HG03469 (cell line): ENCODE results near the gene TCF23.

Source experiments
- ATAC-seq: cut with Tn5 transposase; IDR thresholded peaks from one replicate; pipeline ENCODE4 v1.9.1; 2021; ENCODE audit warnings: mild to moderate bottlenecking, moderate library complexity, moderate number of reproducible peaks; ENCODE audit not compliant: unreplicated experiment

TCF23 gene

DNA sequence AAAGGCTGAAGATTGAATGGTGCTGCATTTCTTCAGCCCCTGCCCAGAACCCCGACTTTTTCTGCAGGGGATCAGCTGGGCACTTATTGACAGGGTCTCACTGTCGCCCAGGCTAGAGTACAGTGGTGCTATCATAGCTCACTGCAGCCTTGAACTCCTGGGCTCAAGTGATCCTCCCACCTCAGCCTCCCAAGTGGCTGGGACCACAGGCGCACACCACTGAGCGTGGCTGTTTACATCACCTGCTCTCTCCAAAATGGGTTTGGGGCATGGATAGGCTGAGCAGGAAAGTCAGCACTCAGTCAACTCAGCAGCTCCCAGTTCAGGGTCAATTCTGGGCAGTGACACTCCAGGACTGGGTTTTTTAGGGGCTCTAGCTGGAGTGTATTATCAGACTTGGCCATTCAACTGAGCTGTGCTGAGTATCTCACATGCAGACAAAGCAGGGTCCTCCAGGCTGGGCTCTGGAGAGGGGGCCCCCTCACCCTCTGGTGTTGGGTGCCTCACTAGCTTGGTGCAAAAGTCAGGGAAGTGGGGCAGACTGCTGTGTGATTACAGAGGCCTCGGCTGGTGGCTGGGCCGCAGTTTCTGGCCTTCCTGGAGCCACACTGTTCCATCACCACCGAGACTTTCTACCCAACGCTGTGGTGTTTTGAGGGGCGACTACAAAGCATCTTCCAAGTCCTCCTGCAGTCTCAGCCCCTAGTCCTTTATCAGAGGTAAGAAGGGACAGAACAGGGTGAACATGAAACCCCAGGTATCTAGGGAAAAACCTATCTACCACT lies 20.7 kb upstream of the TCF23 start:
- ATAC-seq, result no peak

GRCh38 chr2:27128668-27129571 lies 19.9 kb upstream of the TCF23 start:
- ATAC-seq, result no peak

GRCh38 chr2:27130396-27130795 lies 18.4 kb upstream of the TCF23 start:
- no peak for ATAC-seq

DNA sequence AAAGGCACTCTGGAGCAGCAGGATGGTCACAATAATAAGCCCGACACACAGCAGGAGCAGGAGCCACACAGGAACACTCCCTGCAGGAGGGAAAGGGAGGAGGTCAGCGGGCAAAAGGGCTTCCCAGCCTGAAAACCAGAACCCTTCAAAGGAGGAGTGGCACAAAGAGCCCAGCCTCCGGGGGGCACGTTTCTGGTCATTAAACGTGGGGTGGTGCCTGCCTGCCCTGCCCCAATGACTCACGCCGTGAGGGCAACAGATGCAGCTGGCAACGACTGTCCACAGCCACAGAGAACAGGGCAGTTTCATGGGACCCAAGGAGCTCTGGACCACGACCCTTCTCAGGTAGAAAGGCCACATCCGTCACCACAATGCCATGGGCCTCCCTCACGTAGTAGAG lies 17.4 kb upstream of the TCF23 start:
- ATAC-seq, result no peak

- ATAC-seq, result no peak
These were observed 15.5 kb upstream of the TCF23 start for GRCh38 chr2:27133195-27133875.

DNA sequence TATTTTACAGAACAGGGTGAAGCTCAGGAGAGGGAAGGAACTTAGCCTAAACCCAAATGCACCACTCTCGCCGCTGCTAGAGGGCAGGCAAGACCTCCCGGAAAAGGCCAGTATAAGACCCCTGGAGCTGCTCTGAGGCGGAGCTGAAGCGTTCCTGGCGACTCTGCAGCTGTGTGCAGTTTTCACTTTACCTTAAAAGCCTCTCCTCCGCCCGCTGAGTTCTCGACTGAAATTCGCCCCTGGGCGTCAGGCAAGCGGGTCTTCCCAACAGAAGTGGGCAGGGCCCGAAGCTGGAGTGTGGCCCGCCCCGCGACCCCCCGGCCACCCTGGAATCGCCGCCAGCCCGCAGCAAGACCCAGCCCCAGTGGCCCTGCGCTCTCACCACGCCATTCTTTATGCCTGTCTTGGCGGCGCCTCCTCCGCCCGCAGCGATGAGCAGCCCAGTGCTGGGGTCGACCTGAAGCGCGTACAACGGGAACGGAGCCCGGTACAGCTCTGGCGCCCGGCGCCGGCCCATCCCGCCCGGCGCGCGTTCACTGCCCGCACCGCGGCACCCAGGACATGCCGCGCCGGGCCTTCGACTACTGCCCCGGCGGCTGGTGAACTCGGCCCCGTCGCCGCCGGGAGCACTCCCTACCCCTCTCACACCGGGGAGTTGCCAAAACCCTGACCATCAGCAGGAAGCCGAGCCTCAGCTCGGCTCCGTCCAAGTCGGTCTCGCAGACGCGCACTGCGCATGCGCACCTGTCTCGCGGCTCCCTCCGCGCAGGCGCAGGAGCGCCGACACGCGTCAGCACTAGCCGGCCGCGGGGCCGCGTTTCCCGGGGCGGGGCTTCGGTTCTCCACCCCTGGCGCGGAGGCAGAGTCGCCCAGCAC lies 14.7 kb upstream of the TCF23 start, which contains the start of gene PREB:
PREB (minus strand) TSS at position 732 of the 876 bp plus-strand sequence; CDS start at position 517, 215 bp downstream.
- ATAC-seq, result peak; percentile 66

DNA sequence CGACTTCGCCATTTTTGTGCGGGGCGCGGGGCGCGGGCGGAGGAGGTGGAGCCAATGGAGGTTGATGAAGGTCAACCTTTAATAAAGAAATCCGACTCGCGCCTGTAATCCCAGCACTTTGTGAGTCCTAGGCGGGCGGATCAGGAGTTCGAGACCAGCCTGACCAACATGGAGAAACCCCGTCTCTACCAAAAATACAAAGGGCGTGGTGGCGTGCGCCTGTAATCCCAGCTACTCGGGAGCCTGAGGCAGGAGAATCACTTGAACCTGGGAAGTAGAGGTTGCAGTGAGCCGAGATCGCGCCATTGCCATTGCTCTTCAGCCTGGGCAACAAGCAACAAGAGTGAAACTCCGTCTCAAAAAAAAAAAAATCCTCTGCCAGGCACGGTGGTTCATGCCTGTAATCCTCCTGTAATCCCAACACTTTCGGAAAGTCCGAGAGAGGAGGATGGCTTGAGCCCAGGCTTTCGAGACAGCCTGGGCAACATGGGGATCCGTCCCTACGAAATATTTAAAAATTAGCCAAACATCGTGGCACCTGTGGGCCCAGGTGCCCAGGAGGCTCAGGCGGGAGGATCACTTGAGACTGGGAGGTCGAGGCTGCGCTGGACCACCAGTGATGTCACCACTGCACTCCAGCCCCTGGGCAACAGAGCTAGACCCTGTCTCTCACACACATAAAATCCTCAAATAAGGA lies 13.9 kb upstream of the TCF23 start:
- no peak for ATAC-seq

DNA sequence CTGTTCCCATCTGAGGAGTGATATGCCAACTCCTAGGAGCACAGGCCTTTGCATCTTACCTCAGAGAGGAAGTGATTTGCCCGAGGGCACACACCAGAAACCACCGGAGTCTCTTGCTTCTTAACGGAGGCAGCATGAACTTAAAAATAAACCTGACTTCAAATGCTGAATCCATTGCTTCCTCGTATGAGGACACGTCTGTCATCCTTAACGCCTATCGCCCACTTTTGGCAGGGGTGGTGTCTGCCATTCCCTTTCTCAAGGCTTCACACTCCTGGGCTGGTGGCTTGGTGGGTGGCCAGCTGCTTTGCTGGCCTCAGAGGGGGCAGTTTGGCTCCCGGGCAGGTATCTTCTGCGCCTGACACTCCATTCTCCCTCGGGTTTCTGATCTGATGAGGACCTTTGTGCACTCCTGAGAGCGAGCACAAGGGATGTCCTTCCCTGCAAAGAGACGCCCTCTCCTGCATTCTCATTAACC lies 13.3 kb upstream of the TCF23 start:
- no peak for ATAC-seq

GRCh38 chr2:27136751-27137150 lies 12.1 kb upstream of the TCF23 start:
- ATAC-seq, result no peak

DNA sequence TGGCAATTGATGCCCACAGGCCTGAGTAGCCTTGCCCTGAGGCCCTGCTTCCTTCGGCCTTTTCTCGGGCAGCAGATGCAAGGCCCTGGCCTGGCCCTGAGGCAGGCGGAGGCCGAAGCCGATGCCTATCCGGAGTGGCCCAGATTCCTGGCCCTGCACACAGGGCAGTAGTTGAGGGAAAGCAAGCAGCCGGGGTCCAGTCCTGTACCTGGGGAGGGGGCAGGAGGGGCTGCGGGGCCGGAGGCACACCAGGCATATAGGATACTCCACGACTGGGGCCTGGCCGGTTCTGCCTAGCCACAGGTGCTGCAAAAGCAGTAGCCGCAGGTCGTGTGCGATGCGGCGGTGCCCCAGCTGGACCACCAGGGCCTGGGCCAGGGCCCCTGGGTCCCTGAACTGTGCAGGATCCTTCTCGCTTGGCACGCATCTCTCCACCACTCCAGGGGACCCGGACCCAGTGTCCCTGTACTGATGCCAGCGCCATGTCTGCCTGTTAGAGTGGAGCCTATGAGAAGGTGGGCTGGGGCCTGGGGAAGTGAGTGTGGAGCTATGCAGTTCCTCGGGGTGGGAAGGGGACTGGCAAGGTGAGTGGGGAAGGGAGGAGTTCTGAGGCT lies 11.4 kb upstream of the TCF23 start:
- no peak for ATAC-seq

DNA sequence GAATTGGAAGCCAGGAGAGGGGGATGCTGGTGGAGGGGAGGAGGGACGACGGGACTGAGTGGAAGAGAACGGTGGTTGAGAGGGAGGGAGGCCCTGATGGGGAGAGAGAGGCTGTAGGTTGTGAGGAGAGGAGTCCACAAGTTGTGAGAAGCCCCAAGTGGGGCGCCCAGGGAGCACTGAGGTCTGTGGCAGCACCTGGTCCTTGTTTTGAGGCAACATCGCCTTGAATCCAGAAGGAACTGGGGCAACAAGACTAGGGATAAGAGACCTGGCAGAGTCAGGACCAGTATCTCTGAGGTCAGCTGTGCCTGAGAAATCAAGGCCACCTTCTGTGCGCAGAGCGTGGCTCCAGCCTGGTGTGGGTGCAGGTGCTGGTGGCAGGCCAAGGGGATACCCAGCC lies 10.7 kb upstream of the TCF23 start:
- ATAC-seq, result no peak

DNA sequence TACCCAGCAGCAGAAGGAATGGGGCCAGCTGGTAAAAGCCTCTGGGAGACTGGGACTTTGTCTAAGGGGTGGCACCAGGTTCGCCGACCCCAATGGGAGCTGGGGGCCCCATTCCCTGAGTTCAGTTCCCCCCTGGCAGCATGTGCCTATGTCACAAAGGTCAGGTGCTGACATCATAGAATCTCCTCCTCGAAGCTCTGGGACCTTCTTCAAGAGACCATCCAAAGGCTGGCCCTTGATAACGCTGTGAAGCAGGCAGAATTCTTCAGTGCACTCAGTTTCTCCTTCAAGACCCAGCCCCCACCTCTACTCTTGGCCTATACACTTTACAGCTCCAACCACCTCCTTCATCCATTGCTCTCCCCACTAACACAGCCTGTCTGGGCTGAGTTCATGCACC lies 9.5 kb upstream of the TCF23 start, which contains the start of gene PRR30:
PRR30 (minus strand) TSS at position 101 of the 400 bp plus-strand sequence. CDS start 1,081 bp downstream, outside the sequence.
- no peak for ATAC-seq

GRCh38 chr2:27143285-27143684 lies 5.5 kb upstream of the TCF23 start:
- ATAC-seq, result no peak

DNA sequence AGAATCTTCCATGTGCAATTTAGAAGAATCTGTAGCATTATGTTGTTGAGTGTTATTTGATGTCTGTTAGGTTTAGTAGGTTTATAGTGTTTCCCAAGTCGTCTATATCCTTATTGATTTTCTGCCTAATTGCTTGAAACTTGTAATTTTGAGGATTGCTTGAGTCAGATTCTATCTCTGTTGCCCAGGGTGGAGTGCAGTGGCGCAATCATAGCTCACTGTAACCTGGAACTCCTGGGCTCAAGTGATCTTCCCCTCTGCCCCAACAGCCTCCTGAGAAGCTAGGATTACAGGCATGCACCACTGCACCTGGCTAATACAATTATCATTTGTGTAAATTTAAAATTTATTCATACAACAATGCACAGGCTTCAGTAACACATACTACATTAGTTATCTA lies 3.1 kb upstream of the TCF23 start:
- ATAC-seq, result no peak

GRCh38 chr2:27147935-27148334 lies 869 bp upstream of the TCF23 start:
- ATAC-seq, result no peak

GRCh38 chr2:27149570-27150405 lies 984 bp downstream of the TCF23 start:
- ATAC-seq, result no peak

GRCh38 chr2:27150639-27151230 lies 1.9 kb downstream of the TCF23 start:
- no peak for ATAC-seq
